KMS-11 (cell line): ENCODE measurements around the gene DCAF5.

Experiments
- H2AFZ ChIP-seq: fragments of 200-600 bp; sonication (generic); 2 replicates; pipeline ENCODE4 v1.6.1; 2016; ENCODE audit warnings: antibody characterized with exemption, mixed run types, low read depth
- H3K27ac ChIP-seq: fragments of 200-600 bp; sonication (generic); 2 replicates; pipeline ENCODE4 v1.6.1; 2016; ENCODE audit warnings: mild to moderate bottlenecking, mixed run types
- H3K27me3 ChIP-seq: fragments of 200-600 bp; sonication (generic); 2 replicates; pipeline ENCODE4 v1.6.1; 2017; ENCODE audit warnings: mild to moderate bottlenecking, low read depth, mixed run types, moderate library complexity; ENCODE audit not compliant: insufficient read depth
- H3K36me3 ChIP-seq: fragments of 200-600 bp; sonication (generic); 2 replicates; pipeline ENCODE4 v1.6.1; 2017; ENCODE audit warnings: mild to moderate bottlenecking, mixed run types; ENCODE audit not compliant: insufficient read depth
- H3K4me1 ChIP-seq: fragments of 200-600 bp; sonication (generic); 2 replicates; pipeline ENCODE4 v1.6.1; 2016; ENCODE audit warnings: mild to moderate bottlenecking, low read depth, mixed run types; ENCODE audit not compliant: poor library complexity, severe bottlenecking
- H3K4me2 ChIP-seq: fragments of 200-600 bp; sonication (generic); 2 replicates; pipeline ENCODE4 v1.7.0; 2016; ENCODE audit warnings: mild to moderate bottlenecking, mixed run types
- H3K4me3 ChIP-seq: fragments of 200-600 bp; sonication (generic); IDR thresholded peaks from 2 replicates; pipeline ENCODE4 v1.6.1; 2017; ENCODE audit warnings: low read depth, low read length, mixed read lengths; ENCODE audit not compliant: insufficient read depth
- H3K79me2 ChIP-seq: fragments of 200-600 bp; sonication (generic); 2 replicates; pipeline ENCODE4 v1.6.1; 2016; ENCODE audit warnings: low read depth, mixed run types; ENCODE audit not compliant: insufficient read depth
- H3K9ac ChIP-seq: fragments of 200-600 bp; sonication (generic); 2 replicates; pipeline ENCODE4 v1.6.1; 2016; ENCODE audit warnings: mild to moderate bottlenecking, mixed run types
- H4K20me1 ChIP-seq: fragments of 200-600 bp; sonication (generic); 2 replicates; pipeline ENCODE4 v1.6.1; 2016; ENCODE audit warnings: mild to moderate bottlenecking, mixed run types; ENCODE audit not compliant: insufficient read depth
- CTCF ChIP-seq: fragments of 200-600 bp; sonication (generic); conservative IDR thresholded peaks from 2 replicates; pipeline ENCODE4 v1.6.1; 2017; ENCODE audit warnings: low read depth, mild to moderate bottlenecking, antibody characterized with exemption, low read length, moderate library complexity, mixed read lengths

DCAF5 gene

GRCh38 chr14:69037790-69038454 lies 115.0 kb downstream of the DCAF5 start:
- H3K4me3 ChIP-seq, result no peak overlapping the region
- no peak for TF ChIP-seq CTCF
- H2AFZ ChIP-seq, result no peak overlapping the region
- no peaks in the 10 kb centered on the region for H3K27me3 ChIP-seq
- H3K79me2 ChIP-seq, result no peaks in the 10 kb centered on the region
- no peak overlapping the region for H3K4me2 ChIP-seq
- H3K9ac ChIP-seq, result no peak overlapping the region
- no peaks in the 10 kb centered on the region for H3K4me1 ChIP-seq
- no peak overlapping the region for H3K27ac ChIP-seq
- H3K36me3 ChIP-seq, result no peaks in the 10 kb centered on the region
- H4K20me1 ChIP-seq, result no peaks in the 10 kb centered on the region

GRCh38 chr14:69036757-69037506 lies 116.0 kb downstream of the DCAF5 start:
- Histone ChIP-seq H2AFZ (no peak overlapping the region), H3K27ac (no peak overlapping the region), H3K36me3 (no peaks in the 10 kb centered on the region), H3K27me3 (no peaks in the 10 kb centered on the region), H3K4me1 (no peaks in the 10 kb centered on the region), H3K9ac (no peak overlapping the region), H3K79me2 (no peaks in the 10 kb centered on the region), H3K4me3 (no peak overlapping the region), H3K4me2 (no peak overlapping the region), H4K20me1 (no peaks in the 10 kb centered on the region)
- TF ChIP-seq CTCF, result no peak

- no peak overlapping the region for H2AFZ ChIP-seq
- H3K4me2 ChIP-seq, result no peak overlapping the region
- no peaks in the 10 kb centered on the region for H3K36me3 ChIP-seq
- no peak overlapping the region for H3K9ac ChIP-seq
- H3K4me3 ChIP-seq, result no peak overlapping the region
- no peaks in the 10 kb centered on the region for H3K4me1 ChIP-seq
- H3K79me2 ChIP-seq, result no peaks in the 10 kb centered on the region
- no peak overlapping the region for H3K27ac ChIP-seq
- no peak for TF ChIP-seq CTCF
- no peaks in the 10 kb centered on the region for H4K20me1 ChIP-seq
- no peaks in the 10 kb centered on the region for H3K27me3 ChIP-seq
Measured at GRCh38 chr14:69034612-69035262, 118.2 kb downstream of the DCAF5 start.

GRCh38 chr14:69027242-69027913 lies 125.5 kb downstream of the DCAF5 start:
- Histone ChIP-seq H2AFZ (no peak overlapping the region), H3K4me2 (no peak overlapping the region)

More at GRCh38 chr14:69027242-69027913, 125.5 kb downstream of the DCAF5 start:
- Histone ChIP-seq H3K9ac (no peak overlapping the region), H3K4me3 (no peak overlapping the region), H3K4me1 (no peaks in the 10 kb centered on the region), H4K20me1 (no peaks in the 10 kb centered on the region), H3K27me3 (no peaks in the 10 kb centered on the region), H3K36me3 (no peaks in the 10 kb centered on the region), H3K27ac (no peak overlapping the region), H3K79me2 (no peaks in the 10 kb centered on the region)
- no peak for TF ChIP-seq CTCF
